ENCODE measurements around the gene ANKRD12.

- no peak for TF ChIP-seq CTCF (conservative IDR thresholded peaks at IDR 0.05; ENCODE audit: low read depth in 2 of 2)
- no peak for TF ChIP-seq ZNF114 (CRISPR knock-in tag; IDR thresholded peaks at IDR 0.05)
- no peak for TF ChIP-seq CREB1 (CRISPR knock-in tag; IDR thresholded peaks at IDR 0.05; ENCODE audit: low read depth)
- TF ChIP-seq EZH2 (IDR thresholded peaks at IDR 0.05; ENCODE audit: low read depth, unreplicated experiment): no peak
- no peak for TF ChIP-seq STAT1 (IDR thresholded peaks at IDR 0.05; ENCODE audit: unreplicated experiment)
- TF ChIP-seq POLR2AphosphoS5 (IDR thresholded peaks at IDR 0.05; ENCODE audit: low read depth): no peak
- no peak for TF ChIP-seq REST (IDR thresholded peaks at IDR 0.05; ENCODE audit: unreplicated experiment)
- no peak for TF ChIP-seq ZNF331 (CRISPR knock-in tag; IDR thresholded peaks at IDR 0.05; ENCODE audit: low read depth)
Measured at GRCh38 chr18:9273221-9273620, 136.6 kb downstream of the ANKRD12 start.
